Gastrocnemius medialis (tissue), 4 donors: Measurements from ENCODE around the gene KRT82. TPM values are rescaled to one million over a fixed set of nuclear protein-coding genes. Genes with fewer than 3 reads are reported as not detected.

Source experiments
- ATAC-seq, 2 donors: fragments of 150-250 bp; one replicate each; pipeline ENCODE4 v1.9.1; 2016
- DNase-seq, 2 donors: peaks; one replicate each; pipeline ENCODE4 v3.0.0-alpha.2; 2019
- H3K27ac ChIP-seq, 4 donors: fragments of 200-600 bp; sonication (generic); 1 replicate in 1 of 4; 2 replicates in 3 of 4; pipeline ENCODE4 v1.5.1; 2016 to 2018; ENCODE audit warnings: mild to moderate bottlenecking in 2 of 4, moderate library complexity in 1 of 4
- H3K27me3 ChIP-seq, 3 donors: fragments of 200-600 bp; sonication (generic) in 2 of 3; 1 replicate in 1 of 3; 2 replicates in 2 of 3; pipeline versions ENCODE4 v1.5.1 to v1.6.0; 2016 to 2019; ENCODE audit warnings: mild to moderate bottlenecking in 1 of 3, moderate library complexity in 1 of 3
- H3K36me3 ChIP-seq, 2 donors: fragments of 200-600 bp; sonication (generic) in 1 of 2; one replicate each; pipeline ENCODE4 v1.5.1; 2017 to 2018
- H3K4me1 ChIP-seq, 2 donors: fragments of 200-600 bp; sonication (generic) in 1 of 2; one replicate each; pipeline ENCODE4 v1.5.1; 2016 to 2017; ENCODE audit warnings: mild to moderate bottlenecking in 2 of 2
- H3K4me3 ChIP-seq, 4 donors: fragments of 200-600 bp; sonication (generic) in 3 of 4; 1 replicate in 1 of 4; 2 replicates in 3 of 4; pipeline ENCODE4 v1.5.1; 2016 to 2019; ENCODE audit warnings: mild to moderate bottlenecking in 2 of 4
- H3K9me3 ChIP-seq, 3 donors: fragments of 200-600 bp; sonication (generic) in 2 of 3; 1 replicate in 1 of 3; 2 replicates in 2 of 3; pipeline ENCODE4 v1.5.1; 2016 to 2019
- CTCF ChIP-seq, 5 experiments: fragments of 450-650 bp in 3 of 5; fragments of 200-600 bp in 2 of 5; sonication (generic) in 2 of 5; IDR thresholded peaks in 4 of 5; conservative IDR thresholded peaks in 1 of 5; 1 replicate in 4 of 5; 2 replicates in 1 of 5; pipeline ENCODE4 v1.5.1; 2016 to 2019; ENCODE audit warnings: antibody characterized with exemption in 5 of 5, mild to moderate bottlenecking in 3 of 5, moderate library complexity in 3 of 5
- POLR2A ChIP-seq, 2 donors: fragments of 450-650 bp; IDR thresholded peaks; one replicate each; pipeline ENCODE4 v1.6.1; 2017; ENCODE audit warnings: antibody characterized with exemption in 2 of 2, mild to moderate bottlenecking in 2 of 2, moderate library complexity in 2 of 2
- in situ Hi-C, 4 donors: fragments of 200-750 bp; cut with MboI; loops; one replicate each; pipeline versions ENCODE4 v1.15.0 to v1.8.0; 2017; ENCODE audit warnings: low sequenced_read_pairs in 4 of 4
- intact Hi-C: fragments of 100-400 bp; cut with DNase I; formaldehyde crosslinking; loops from one replicate; pipeline ENCODE4 v1.15.1; 2023; ENCODE audit warnings: low total_unique reads
- total RNA-seq, 4 donors: library from RNA; depleted of rRNA; stranded (reverse); fragments of >200 nt; gene quantifications; one replicate each; pipeline versions ENCODE4 v1.1.0 to v1.2.3, GENCODE V29; 2016

The KRT82 gene
- total RNA-seq, 4 donors from 2014 or later, result not detected

GRCh38 chr12:52443966-52444365 lies 37.8 kb upstream of the KRT82 start:
- in situ Hi-C loops (no loop called here), intact Hi-C loops (no loop called here)
- DNase-seq, result no peak

GRCh38 chr12:52442600-52443061 lies 36.5 kb upstream of the KRT82 start:
- no peak for DNase-seq
- Histone ChIP-seq H3K27ac (no peak overlapping the region), H3K36me3 (no peaks in the 10 kb centered on the region), H3K9me3 (no peaks in the 10 kb centered on the region), H3K4me3 (no peak overlapping the region), H3K27me3 (peaks cover 0 to 5% (median 0%) of the 10 kb centered on the region in 3 donors), H3K4me1 (no peaks in the 10 kb centered on the region)
- in situ Hi-C loops (no loop called here), intact Hi-C loops (no loop called here)
- TF ChIP-seq POLR2A (IDR thresholded peaks at IDR 0.05) (no peak), CTCF (IDR thresholded peaks at IDR 0.05 in 4 of 5, conservative IDR thresholded peaks at IDR 0.05 in 1 of 5) (no peak)
- ATAC-seq, result no peak

More at GRCh38 chr12:52443966-52444365, 37.8 kb upstream of the KRT82 start:
- Histone ChIP-seq H3K9me3 (no peaks in the 10 kb centered on the region), H3K36me3 (no peaks in the 10 kb centered on the region), H3K4me1 (no peaks in the 10 kb centered on the region), H3K27ac (no peak overlapping the region), H3K27me3 (peaks cover 0 to 5% (median 0%) of the 10 kb centered on the region in 3 donors), H3K4me3 (no peak overlapping the region)
- ATAC-seq, result no peak
- TF ChIP-seq CTCF (IDR thresholded peaks at IDR 0.05 in 4 of 5, conservative IDR thresholded peaks at IDR 0.05 in 1 of 5) (no peak), POLR2A (IDR thresholded peaks at IDR 0.05) (no peak)

- no peaks in the 10 kb centered on the region for H3K4me1 ChIP-seq
- no peak overlapping the region for H3K27ac ChIP-seq
- peaks cover 0 to 5% (median 0%) of the 10 kb centered on the region in 3 donors for H3K27me3 ChIP-seq
- no peak for DNase-seq
- H3K9me3 ChIP-seq, result no peaks in the 10 kb centered on the region
- H3K4me3 ChIP-seq, result no peak overlapping the region
- ATAC-seq, result no peak
- TF ChIP-seq POLR2A (IDR thresholded peaks at IDR 0.05) (no peak), CTCF (IDR thresholded peaks at IDR 0.05 in 4 of 5, conservative IDR thresholded peaks at IDR 0.05 in 1 of 5) (no peak)
- no peaks in the 10 kb centered on the region for H3K36me3 ChIP-seq
- intact Hi-C loops (no loop called here), in situ Hi-C loops (no loop called here)
These were observed 35.3 kb upstream of the KRT82 start for GRCh38 chr12:52441320-52441911.

- Histone ChIP-seq H3K27ac (no peak overlapping the region), H3K9me3 (no peaks in the 10 kb centered on the region), H3K27me3 (peaks cover 0 to 5% (median 0%) of the 10 kb centered on the region in 3 donors), H3K4me1 (no peaks in the 10 kb centered on the region), H3K36me3 (no peaks in the 10 kb centered on the region), H3K4me3 (no peak overlapping the region)
- intact Hi-C loops (no loop called here), in situ Hi-C loops (no loop called here)
- ATAC-seq, result no peak
- TF ChIP-seq CTCF (IDR thresholded peaks at IDR 0.05 in 4 of 5, conservative IDR thresholded peaks at IDR 0.05 in 1 of 5), result no peak
- no peak for TF ChIP-seq POLR2A (IDR thresholded peaks at IDR 0.05)
- DNase-seq, result no peak
These were observed 34.7 kb upstream of the KRT82 start for GRCh38 chr12:52440821-52441319.
